Activated effector memory CD4-positive, alpha-beta T cell treated with anti-CD3 and anti-CD28 coated beads, Interleukin-2, amount 50 U/mL, for 16 hours (primary cell): Measurements from ENCODE around the gene RTP5.

ENCODE experiments used
- DNase-seq: peaks from one replicate; pipeline ENCODE4 v3.0.0-alpha.2; 2020

The RTP5 gene

DNA sequence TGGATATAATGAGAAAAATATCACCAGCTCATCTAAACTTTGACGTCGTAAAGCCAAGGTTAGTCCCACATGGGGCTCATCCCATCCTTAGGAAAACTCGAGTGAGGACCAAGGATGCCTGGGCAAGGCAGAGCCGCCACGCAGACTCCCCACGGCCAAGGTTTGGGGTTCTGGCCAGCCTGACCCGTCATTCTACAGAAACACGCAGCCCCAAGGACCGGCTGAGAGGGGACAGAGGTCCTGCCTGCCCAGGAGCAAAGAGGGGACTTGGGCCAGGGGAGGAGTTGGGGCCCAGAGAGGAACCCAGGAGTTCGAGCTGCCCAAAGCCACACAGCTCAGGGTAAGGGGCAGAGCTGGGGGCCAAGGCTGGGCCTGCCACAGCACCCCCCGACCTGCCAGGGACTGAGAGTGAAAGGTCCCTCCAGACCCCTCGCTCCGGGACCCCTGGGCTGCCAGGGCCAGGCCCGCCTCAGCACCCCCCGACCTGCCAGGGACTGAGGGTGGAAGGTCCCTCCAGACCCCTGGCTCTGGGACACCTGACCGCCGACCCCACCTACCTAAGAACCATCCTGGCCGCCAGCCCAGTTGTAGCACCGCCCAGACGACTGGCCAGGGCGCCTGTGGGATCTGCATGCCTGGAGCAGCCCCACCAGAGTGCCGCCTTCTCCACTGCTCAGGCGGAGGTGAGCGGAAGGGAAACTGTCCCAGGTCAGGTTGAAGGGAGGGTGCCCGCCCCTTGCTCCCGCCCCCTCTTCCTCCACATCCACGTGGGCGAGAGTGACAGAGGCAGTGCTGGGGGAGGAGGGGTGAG is 11.1 kb upstream of the RTP5 start, which contains the start of gene PDCD1:
PDCD1 (minus strand) TSS at position 689 of the 811 bp plus-strand sequence; CDS start at position 633, 56 bp downstream.
- DNase-seq = peak; percentile 89

DNA sequence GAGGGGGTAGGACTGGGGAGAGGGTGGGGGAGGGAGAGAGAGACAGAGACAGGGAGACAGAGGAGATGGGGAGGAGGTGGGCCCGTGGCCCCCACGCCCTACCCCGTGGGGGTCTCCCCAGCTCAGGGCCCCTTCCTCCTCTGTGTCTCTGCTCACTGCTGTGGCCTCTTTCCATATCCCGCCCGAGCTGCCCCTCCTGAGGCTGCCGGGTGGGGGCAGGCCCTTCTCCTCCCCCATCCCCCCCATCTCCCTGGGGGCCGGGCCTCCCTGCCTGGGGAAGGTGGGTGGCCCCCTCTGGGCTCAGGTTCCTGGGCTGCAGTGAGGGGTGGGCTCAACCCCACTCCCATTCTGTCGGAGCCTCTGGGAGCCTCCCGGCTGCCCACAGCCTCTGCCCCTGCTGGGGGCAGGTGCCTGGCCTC is 10.5 kb upstream of the RTP5 start:
- DNase-seq = peak; percentile 71

DNA sequence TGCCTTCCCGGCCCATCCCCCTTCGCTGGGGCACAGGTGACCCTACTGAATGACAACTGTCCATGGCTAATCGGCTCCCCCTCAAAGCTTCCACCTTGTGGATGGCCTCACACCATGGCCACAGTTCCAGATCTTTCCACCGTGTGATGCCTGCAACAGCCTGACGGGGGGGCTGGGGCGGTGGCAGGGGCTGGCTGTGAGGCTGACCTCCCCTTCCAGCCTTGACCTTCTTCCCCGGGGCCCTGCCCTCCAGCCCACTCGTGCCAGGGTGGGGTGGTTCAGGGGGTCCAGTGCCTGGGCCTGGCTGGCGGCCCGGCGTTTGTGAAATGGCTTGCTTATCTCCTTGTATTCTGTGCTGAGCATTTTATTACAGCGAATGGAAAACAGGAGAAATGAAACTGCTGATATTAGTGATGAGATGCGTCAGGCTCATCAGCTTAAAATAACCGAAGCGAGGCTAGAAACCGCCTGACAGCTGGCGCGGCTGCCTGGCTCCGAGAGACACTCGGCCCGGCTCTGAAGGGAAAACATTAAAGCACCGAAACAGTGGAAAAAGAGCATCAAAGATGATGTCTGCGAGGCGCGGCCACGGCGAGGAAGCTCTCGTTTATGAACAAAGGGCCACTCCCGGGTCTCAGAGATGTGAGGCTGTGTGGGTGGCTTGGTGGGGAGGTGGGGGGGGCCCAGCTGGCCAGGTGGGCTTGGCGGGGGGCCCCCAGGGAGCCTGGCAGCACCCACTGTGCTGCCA is 9.9 kb upstream of the RTP5 start:
- DNase-seq = peak; percentile 88

DNA sequence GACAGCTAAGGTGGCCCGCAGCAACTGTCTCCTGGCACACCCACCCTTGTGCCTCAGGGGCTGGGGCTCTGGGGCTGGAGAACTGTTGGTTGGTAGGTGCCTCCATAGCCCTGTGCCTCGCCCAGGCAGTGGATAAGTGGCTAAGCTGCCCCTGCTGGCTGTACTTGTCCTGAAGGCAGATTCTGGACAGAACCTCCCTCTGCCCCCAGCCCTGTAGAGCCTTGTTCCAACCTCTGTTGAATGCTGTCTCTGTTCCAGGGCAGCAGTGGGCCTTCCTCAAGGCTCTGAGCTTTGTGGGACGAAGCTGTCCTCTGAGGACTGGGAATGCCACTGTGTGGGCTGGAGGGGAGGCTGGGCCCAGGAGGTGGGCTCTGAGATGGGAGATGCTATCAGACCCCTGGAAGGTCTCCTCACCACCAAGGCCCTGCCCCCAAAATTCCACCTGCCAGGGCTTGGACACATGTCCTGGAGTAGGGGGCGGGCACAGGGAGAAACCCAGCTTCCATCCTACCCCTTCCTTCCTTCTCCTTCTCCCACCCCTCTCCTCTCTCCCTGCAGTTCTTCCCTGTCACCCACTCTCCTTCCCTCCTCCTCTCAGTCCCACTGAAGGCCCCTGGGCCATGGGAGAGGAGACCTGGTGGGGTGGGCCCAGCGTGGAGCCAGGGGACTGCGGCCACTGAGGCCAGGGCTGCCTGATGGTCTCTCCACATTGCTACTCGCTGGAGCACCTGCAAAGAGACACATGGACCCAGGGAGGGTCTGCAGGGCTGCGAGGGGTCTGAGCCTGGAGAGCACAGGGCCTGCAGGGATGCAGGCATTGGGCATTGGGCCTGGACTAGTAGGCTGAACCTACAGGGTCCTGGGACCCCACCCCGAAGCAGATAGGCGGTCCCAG is 9.1 kb upstream of the RTP5 start:
- no peak for DNase-seq

DNA sequence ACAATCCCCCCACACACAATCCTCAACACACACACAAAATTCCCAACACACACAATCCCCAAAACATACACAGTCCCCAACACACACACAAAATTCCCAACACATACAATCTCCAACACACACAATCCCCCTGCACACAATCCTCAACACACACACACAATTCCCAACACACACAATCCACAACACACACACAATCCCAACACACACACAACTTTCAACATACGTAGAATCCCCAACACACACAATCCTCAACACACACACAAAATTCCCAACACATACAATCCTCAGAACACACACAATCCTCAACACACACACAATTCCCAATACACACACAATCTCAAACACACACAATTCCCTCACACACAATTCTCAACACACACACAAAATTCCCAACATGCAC is 8.3 kb upstream of the RTP5 start:
- DNase-seq = no peak

DNA sequence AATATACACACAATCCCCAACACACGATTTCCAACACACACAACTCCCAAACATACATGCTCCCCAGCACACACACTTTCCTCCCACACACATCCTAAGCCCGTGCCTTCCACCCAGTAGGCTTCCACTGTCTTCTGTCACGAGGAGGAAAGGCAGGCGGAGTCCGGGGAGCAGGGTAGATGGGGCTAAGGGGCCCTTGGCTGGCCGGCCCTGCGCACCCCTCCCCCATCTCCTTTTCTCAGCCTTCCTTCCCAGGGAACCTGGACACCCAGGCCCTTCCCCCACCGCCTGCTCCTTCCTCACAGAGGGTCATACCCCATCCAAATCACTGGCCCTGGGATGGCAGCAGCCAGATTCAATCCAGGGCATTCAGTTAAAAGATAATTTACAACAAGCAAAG is 7.4 kb upstream of the RTP5 start:
- DNase-seq = no peak

DNA sequence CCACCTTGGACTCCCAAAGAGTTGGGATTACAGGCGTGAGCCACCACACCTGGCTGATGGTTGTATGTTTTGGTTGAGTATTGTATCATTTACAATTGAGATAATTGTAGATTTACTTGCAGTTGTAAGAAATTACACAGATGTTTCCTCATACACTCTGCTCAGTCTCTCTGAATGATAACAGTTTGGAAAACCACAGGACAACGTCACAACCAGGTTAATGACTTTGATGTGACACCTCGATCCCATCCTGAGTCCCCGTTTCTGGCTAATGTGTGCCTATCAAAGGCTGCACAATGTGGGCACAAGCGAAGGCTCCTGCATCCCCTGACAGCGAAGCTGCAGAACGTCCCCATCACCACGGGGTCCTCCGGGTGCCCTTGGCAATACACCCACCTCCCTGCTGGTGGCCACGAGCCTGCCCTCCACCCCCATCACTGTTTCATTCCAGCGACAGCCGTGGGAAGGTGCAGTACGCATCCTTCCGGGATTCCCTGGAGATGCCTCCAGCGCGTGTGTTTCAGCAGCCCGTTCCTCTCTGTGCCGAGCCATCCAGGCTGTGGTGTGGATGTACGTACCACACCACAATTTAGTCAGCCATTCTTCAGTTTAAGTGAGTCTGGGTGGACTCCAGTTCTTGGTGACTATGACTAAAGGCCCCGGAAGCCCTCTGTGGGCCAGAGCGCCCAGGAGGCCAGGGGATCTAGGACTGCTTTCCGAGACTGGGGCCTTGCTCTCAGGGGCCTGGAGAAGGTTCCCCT is 6.6 kb upstream of the RTP5 start:
- no peak for DNase-seq

DNA sequence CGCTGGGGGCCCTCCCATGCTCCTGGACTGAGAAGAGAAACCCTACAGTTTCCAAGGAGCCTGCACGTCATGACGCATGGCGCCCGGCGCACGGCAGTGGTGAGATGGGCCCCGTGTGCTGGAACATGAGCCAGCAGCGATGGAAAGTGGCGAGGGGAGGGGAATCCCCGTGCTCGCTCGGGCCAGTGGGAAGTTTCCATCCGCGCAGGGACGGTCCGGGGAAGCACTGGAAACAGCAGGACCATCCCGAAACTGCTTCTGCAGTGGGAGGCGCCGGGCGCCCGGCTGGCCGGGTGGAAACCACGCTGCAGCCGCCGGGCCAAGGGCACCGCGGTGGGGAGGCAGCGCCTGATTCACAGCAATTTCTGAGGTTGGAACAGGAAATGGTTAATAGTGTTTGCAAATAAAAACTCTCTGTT is 6.0 kb upstream of the RTP5 start:
- peak; percentile 87 for DNase-seq

DNA sequence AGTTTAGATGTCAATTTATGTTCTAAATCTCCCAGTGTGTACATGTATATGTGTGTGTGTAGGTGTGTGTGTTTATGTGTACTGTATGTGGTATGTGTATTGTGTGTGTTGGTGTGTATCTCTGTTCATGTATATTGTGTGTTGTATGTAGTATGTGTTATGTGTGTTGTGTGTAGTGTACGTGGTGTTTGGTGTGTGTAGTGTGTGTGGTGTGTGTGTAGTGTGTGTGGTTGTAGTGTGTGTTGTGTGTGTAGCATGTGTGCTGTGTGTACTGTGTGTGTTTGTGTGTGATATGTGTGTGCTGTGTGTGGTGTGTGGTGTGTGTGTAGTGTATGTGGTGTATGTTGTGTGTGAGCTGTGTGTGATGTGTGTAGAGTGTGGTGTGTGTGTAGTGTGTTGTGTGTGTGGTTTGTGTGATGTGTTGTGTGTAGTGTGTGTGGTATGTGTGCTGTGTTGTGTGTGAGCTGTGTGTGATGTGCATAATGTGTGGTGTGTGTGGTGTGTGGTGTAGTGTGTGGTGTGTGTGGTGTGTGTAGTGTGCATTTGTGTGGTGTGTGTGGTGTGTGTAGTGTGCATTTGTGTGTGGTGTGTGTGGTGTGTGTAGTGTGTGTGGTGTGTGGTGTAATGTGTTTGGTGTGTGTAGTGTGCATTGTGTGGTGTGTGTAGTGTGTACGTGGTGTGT is 5.2 kb upstream of the RTP5 start:
- DNase-seq = no peak

DNA sequence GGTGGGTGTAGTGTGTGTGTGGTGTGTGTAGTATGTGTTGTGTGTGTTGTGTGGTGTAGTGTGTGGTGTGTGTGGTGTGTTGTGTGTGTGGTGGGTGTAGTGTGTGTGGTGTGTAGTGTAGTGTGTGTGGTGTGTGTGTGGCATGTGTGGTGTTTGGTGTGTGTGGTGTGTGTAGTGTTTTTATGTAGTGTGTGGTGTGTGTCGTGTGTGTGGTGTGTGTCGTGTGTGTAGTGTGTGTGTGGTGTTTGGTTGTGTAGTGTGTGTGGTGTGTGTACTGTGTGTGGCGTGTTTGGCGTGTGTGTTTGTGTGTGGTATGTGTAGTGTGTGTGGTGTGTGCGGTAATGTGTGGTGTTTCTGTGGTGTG is 4.7 kb upstream of the RTP5 start:
- no peak for DNase-seq

DNA sequence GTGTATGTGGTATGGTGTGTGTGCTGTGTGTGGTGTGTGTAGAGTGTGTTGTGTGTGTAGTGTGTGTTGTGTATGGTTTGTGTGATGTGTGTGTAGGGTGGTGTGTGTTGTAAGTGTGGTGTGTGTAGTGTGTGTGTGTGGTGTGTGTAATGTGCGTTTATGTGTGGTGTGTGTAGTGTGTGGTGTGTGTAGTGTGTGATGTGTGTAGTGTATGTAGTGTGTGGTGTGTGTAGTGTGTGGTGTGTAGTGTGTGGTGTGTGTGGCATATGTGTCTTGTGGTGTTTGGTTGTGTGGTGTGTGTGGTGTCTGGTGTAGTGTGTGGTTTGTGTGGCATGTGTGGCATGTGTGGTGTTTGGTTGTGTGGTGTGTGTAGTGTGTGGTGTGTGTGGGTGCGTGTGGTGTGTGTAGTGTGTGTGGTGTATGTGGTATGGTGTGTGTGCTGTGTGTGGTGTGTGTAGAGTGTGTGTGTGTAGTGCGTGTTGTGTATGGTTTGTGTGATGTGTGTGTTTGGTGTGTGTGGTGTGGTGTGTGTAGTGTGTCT is 4.0 kb upstream of the RTP5 start:
- no peak for DNase-seq

DNA sequence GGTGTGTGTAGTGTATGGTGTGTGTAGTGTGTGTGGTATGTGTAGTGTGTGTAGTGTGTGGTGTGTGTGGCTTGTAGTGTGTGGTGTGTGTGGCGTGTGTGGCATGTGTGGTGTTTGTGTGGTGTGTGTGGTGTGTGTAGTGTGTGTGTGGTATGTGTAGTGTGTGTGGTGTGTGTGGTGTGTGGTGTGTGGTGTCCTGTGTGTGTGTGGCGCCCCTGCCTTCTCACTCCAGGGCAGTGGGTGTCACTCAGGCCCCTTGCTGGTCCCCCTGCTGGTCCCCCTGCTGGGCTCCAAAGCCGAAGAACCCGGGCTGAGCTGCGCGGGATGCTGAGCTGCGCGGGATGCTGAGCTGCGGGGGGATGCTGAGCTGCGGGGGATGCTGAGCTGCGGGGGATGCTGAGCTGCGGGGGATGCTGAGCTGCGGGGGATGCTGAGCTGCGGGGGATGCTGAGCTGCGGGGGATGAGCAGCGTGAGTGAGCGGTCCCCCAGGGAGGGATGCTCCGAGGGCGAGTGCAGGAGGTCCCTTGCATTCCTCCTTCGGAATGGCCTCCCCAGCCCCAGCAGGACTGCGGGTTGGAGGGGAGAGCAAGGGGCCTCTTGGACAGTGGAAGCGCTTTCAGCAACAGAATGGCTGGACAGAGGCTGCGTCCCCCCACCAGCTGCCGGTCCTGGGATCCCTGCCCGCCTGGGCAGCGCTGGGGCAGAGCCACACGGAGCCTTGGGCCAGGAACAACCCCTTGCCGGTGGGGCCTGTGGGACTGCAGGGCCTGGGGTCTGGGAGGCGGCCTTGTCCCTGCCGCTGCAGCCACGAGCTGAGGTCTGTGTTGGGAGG is 3.4 kb upstream of the RTP5 start:
- no peak for DNase-seq

DNA sequence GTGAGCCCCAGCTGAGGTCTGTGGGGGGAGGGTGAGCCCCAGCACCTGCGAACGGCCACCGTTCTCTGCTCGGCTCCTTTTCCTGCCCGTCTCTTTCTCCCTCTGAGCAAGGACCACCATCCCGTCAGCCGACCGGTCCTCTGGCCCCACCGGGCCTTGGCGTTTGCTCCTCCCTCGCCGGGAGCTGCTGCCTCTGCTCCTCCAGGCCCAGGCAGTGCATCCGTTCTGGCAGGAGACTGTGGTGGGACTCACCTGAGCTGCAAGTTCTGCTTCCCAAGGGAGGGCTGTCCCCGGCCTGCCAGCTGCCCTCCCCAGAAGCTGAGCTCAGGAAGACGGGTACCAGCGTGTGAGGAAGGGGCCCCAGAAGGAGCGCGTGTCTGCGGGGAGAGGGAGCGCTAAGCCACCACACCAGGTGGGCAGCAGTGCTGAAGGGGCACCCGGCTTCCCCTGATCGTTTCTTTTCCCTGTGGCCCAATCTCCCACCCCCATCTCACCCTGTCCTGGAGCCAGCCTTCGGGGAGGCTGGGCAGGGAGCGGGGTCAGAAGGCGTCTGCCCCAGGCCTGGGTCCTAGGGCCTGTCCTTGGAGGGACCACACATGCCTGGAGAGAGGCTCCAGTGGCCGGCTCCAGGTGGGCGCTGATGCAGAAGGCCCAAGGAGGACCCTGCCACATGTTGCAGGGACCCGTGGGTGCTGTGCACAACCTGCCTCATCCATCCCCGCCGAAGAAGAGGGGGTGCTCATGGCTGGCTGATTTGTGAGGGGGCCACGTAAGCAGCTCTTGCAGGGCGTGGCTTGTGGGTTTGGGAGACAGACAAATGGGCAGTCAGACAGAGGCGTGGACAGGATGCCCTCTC is 2.5 kb upstream of the RTP5 start:
- no peak for DNase-seq

DNA sequence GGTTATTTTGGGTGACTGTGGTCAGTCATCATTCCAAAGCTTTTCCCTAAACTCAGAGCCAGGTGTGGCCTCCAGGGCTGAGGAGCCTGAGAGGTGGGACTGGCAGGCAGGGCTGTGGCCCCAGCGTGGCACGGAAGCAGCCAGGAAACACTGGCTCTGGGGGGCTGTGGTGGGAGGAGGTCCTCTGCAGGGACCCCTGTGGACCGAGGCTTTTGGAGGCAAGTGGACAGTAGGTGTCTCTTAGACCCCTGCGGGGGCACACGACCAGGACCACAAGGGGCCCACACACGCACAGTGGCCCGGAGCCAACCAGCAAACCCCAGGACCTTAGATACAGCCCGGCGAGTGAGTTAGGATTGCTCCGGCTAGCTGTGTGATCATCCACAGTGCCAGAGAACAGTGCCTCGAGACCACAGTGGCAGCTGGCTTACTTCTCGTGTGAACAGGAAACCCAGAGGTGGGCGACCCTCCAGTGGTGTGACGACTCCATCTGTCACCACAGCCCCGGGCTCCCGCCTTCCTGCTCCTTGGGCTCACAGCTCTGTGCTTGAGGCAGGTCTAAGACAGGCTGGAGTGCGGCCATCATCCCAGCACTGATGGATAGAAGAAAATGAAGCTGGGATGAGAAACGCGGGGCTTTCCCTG is 1.6 kb upstream of the RTP5 start:
- DNase-seq = peak; percentile 79

DNA sequence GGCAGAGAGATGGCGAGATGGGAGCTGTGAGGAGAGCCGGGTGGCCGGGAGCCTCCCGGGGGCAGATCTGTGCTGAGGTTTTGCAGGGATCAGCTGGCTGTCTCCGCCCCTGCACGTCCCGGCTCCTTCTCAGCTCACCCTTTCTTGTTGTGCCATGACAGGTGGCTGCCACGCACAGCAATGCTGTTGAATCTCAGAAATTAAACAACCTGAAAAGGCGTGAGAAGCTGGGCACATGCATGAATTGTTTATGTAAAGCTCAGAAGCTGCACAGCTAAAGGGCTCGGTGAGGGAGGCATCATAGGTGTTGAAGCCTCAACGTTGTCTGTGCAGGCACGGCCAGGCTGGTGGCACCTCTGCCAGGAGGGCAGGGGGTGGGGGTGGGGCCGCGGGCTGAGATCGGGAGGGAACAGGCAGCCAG is 858 bp upstream of the RTP5 start:
- no peak for DNase-seq

DNA sequence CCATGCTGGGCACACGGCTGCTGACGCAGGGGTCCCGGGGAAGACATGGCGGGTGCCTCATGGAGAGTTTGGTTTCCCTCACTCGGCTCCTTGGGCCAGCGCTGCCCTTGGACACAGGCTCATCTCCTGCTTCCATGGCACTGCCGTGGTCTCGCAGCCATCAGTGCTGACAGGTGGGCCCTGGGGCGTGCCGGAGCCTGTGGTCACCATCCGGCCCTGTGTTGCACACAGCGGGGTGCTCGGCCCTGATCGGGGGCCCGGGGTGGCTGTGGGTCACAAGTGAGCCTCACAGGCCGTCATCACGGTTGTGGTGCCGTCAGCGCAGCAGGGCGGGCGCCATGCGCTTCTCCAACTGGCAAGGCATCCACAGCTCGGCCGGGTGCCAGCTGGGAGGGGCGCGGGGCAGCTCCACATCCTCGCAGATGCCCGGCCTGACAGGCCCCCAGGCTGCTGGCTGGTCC is 582 bp downstream of the RTP5 start:
- no peak for DNase-seq

DNA sequence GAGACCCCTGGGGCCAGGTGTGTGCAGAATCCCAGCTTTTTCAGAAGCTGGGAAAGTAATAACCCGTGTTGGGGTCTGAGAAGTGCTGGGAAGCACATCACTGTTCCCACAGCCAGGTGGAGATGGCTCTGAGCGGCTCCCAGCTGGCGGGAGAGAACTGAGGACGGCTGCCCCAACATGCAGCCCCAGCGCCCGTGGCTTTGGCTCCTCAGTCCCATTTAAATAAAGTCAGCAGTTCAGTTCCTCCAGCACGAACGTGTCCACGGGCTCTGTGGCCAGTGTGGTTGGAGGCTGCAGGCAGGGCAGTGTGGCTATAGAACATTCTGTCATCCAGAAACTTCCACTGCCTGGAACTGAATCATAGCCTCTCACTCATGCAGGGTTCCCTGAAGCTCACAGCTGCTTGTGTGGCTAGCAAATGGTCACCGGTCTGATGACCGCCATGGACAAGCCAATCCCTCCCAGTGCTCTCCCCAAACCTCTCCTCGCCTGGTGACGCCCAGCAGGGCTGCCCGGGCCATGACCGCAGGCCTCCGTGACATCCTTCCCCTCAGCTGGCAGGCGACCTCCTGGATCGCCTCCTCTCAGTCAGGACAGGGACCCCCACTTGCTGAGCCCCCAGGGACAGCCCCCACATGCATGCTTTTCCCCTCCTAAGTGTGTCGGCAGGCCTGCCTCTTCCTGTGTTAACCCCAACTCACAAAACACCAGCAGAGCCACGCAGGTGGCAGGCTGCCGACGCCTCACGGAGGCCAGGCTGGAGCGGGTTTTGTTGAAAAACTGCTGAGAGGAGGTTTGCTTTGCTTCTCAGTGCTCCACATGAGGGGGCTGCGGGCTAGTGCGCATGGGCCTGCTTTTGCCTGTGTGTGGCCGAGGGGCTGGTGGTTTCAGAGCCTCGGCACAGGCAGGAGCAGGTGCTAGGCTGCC is 1.3 kb downstream of the RTP5 start:
- DNase-seq = no peak
